ENCODE results near the gene MUC4. TPM values are rescaled to one million over a fixed set of nuclear protein-coding genes. Genes with fewer than 3 reads are reported as not detected.
"Not testable (repeated sequence)": the region's sequence is repeated elsewhere in the genome, so short reads cannot be mapped to it uniquely, and the experiment has no call there.

The MUC4 gene
- total and polyA plus RNA-seq, 8 donors: 0.73 to 355 (median 37.5) TPM; not detected in 1

DNA sequence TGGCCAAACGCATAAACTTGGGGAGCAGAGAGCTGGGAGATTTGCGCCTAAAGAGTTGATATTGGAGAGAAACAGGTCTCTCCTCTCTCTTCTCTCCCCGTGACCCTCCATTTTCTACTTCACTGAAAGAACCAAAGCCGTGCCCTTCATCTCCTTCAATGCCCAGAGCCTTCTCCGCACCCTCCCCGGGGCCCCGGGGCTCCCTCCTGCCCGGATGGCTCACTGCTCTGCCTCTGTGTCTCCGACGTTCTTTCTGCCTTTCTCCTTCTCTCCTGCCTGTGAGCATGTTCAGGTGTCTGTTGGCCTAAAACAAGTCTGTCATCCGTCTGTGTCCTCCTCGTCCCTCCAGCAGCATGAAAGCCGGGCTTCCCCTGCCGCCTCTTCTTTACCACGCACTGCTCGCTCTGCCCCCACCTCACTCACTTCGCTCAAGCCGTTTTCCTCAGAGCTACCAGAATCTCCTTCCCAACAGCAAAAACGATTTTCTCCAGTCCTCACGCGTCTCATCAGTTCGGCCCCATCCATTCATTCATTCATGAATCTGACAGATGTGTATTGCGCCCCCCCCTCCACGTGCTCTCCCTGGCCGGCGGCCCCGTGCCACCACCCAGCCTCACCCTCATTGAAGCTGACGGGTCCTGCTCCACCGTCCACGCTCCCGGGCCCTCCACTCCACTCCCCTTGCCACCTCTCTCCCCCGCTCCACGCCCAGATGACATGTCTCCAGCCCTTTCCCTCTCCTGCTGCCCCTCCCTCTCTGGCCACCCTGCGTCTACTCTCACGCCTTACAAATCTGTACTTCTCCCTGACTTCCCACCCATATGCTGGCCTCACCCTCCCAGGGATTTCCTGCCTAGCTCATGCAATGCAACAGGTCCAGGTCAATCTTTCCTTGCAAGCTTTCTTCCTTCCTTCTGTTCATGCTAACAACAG lies 10.2 kb downstream of the MUC4 start:
- Histone ChIP-seq H3K4me1 (peaks cover 18 to 47% (median 30%) of the 10 kb centered on the region in 4 donors), H3K4me3 (no peak overlapping the region), H3K27ac (no peak overlapping the region), H3K27me3 (peaks cover 0 to 11% (median 3%) of the 10 kb centered on the region in 3 donors), H3K9me3 (no peaks in the 10 kb centered on the region), H3K36me3 (no peaks in the 10 kb centered on the region)
- 64 to 71% (median 69%) methylated on average over 35 of the region's 35 CpGs for WGBS, 5 donors
- DNase-seq: peak in 1 of 2 donors; percentile 38
- TF ChIP-seq, protein P1, sequence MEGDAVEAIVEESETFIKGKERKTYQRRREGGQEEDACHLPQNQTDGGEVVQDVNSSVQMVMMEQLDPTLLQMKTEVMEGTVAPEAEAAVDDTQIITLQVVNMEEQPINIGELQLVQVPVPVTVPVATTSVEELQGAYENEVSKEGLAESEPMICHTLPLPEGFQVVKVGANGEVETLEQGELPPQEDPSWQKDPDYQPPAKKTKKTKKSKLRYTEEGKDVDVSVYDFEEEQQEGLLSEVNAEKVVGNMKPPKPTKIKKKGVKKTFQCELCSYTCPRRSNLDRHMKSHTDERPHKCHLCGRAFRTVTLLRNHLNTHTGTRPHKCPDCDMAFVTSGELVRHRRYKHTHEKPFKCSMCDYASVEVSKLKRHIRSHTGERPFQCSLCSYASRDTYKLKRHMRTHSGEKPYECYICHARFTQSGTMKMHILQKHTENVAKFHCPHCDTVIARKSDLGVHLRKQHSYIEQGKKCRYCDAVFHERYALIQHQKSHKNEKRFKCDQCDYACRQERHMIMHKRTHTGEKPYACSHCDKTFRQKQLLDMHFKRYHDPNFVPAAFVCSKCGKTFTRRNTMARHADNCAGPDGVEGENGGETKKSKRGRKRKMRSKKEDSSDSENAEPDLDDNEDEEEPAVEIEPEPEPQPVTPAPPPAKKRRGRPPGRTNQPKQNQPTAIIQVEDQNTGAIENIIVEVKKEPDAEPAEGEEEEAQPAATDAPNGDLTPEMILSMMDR (IDR thresholded peaks at IDR 0.05): no peak
- TF ChIP-seq POLR2A (IDR thresholded peaks at IDR 0.05) (no peak), POLR2AphosphoS5 (IDR thresholded peaks at IDR 0.05) (no peak)
- intact Hi-C loops (cut with DNase I; ENCODE audit: low total_unique reads): no loop called here

DNA sequence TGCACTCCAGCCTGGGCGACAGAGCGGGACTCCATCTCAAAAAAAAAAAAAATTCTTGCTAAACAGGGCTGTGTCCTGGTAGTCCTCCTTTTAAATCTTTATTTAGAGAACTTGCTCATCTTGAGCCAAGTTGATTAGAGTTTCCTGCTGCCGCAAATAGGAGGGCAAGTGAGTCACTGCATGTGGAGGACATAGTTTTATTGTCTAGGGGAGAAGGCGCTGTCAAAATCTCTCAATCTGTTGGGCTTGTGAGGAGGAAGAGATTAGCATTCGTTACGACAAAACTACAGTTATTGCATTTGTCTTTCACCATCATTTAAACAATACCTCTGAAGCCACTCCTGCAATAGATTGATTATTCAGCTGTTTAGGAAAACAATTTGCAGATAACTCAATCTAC lies 11.5 kb downstream of the MUC4 start:
- H3K36me3 ChIP-seq: no peaks in the 10 kb centered on the region
- no peak for DNase-seq
- no peaks in the 10 kb centered on the region for H3K9me3 ChIP-seq
- no peak overlapping the region for H3K27ac ChIP-seq
- peaks cover 0 to 11% (median 3%) of the 10 kb centered on the region in 3 donors for H3K27me3 ChIP-seq
- no peak for TF ChIP-seq EP300 (IDR thresholded peaks at IDR 0.05)
- no peak for TF ChIP-seq POLR2AphosphoS5 (IDR thresholded peaks at IDR 0.05)
- TF ChIP-seq, protein P1 (IDR thresholded peaks at IDR 0.05): no peak
- TF ChIP-seq POLR2A (IDR thresholded peaks at IDR 0.05): no peak
- peaks cover 18 to 39% (median 30%) of the 10 kb centered on the region in 4 donors for H3K4me1 ChIP-seq
- H3K4me3 ChIP-seq: no peak overlapping the region
- 80 to 89% (median 86%) methylated on average over 6 of the region's 6 CpGs for WGBS, 5 donors
- intact Hi-C loops (cut with DNase I; ENCODE audit: low total_unique reads): no loop called here

DNA sequence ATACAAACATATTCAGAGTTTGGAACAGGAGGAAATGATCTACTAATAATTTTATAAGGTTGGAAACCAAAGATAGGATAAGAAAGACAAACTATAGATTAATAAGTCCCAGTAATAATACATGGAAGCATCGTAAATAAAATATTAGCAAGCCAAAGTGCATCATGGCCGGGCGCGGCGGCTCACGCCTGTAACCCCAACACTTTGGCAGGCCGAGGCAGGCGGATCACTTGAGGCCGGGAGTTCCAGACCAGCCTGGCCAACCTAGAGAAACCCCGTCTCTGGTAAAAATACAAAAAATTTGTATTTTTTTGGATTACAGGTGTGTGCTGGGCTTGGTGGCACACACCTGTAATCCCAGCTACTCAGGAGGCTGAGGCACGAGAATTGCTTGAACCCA lies 14.9 kb downstream of the MUC4 start:
- DNase-seq: no peak
- peaks cover 0 to 5% (median 3%) of the 10 kb centered on the region in 4 donors for H3K4me1 ChIP-seq
- WGBS, 5 donors: 88 to 93% (median 90%) methylated on average over 11 of the region's 11 CpGs
- TF ChIP-seq POLR2A (IDR thresholded peaks at IDR 0.05): no peak
- TF ChIP-seq, protein P1 (IDR thresholded peaks at IDR 0.05): no peak
- TF ChIP-seq POLR2AphosphoS5 (IDR thresholded peaks at IDR 0.05): no peak
- TF ChIP-seq EP300 (IDR thresholded peaks at IDR 0.05): no peak
- intact Hi-C loops (cut with DNase I; ENCODE audit: low total_unique reads): no loop called here
- no peak overlapping the region for H3K4me3 ChIP-seq
- no peaks in the 10 kb centered on the region for H3K36me3 ChIP-seq
- peaks cover 0 to 1% (median 0%) of the 10 kb centered on the region in 3 donors for H3K27me3 ChIP-seq
- H3K9me3 ChIP-seq: peaks cover 0 to under 1% (median 0%) of the 10 kb centered on the region in 4 donors
- no peak overlapping the region for H3K27ac ChIP-seq

DNA sequence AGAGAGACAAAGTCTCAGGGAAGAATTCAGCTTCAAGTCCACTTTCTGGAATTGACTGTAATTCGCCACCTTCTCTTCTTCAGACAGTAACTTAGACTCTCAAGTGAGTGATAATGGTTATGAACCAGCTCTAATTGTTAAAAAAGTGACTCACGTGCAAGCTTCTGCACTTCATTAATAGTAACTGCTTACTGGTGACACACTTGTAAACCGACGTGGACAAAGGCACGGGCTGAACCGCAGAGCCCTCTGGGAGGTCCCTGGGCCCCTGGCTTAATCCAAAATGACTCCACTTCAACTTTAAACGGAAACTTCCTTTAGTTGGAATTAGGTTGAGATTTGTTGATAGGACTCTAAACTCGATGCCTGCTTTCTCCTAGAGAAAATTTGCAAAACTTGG lies 17.0 kb downstream of the MUC4 start:
- TF ChIP-seq POLR2AphosphoS5 (IDR thresholded peaks at IDR 0.05): no peak
- TF ChIP-seq POLR2A (IDR thresholded peaks at IDR 0.05): no peak
- no peak for TF ChIP-seq EP300 (IDR thresholded peaks at IDR 0.05)
- TF ChIP-seq, protein P1 (IDR thresholded peaks at IDR 0.05): no peak
- no peak for DNase-seq
- Histone ChIP-seq H3K9me3 (peaks cover 0 to 6% (median 0%) of the 10 kb centered on the region in 4 donors), H3K4me3 (no peak overlapping the region), H3K27me3 (no peaks in the 10 kb centered on the region), H3K36me3 (no peaks in the 10 kb centered on the region), H3K27ac (no peak overlapping the region), H3K4me1 (no peaks in the 10 kb centered on the region)
- intact Hi-C loops (cut with DNase I; ENCODE audit: low total_unique reads): no loop called here
- WGBS, 5 donors: 37 to 56% (median 44%) methylated on average over 8 of the region's 8 CpGs

DNA sequence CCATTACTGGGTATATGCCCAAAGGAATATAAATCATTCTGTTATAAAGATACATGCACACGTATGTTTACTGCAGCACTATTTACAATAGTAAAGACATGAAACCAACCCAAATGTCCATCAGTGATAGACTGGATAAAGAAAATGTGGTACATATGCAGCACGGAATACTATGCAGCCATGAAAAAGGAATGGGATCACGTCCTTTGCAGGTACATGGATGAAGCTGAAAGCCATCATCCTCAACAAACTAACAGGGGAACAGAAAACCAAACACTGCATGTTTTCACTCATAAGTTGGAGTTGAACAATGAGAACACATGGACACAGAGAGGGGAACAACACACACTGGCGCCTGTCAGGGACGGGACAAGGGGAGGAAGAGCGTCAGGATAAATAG lies 19.1 kb downstream of the MUC4 start:
- H3K27ac ChIP-seq; DNase-seq; H3K9me3 ChIP-seq; H3K27me3 ChIP-seq; intact Hi-C loops (cut with DNase I; ENCODE audit: low total_unique reads); H3K4me1 ChIP-seq; H3K36me3 ChIP-seq; H3K4me3 ChIP-seq: not testable (repeated sequence)
- 76 to 81% (median 78%) methylated on average over 6 of the region's 6 CpGs for WGBS, 5 donors

All from stomach (tissue), 9 donors.